T-helper 1 cell (primary cell): ENCODE results near the gene GGT1.
"Not testable (repeated sequence)": the region's sequence is repeated elsewhere in the genome, so short reads cannot be mapped to it uniquely, and the experiment has no call there.

Experiments used
- DNase-seq, 5 donors: peaks; one replicate each; pipeline ENCODE4 v3.0.0-alpha.2; 2012 to 2020

GGT1 gene

GRCh38 chr22:24584166-24584790, 18.7 kb upstream of the GGT1 start:
- no peak for DNase-seq

- DNase-seq: no peak
Measured at GRCh38 chr22:24584871-24585411, 18.1 kb upstream of the GGT1 start.

- DNase-seq: no peak
Measured at GRCh38 chr22:24585461-24585860, 17.5 kb upstream of the GGT1 start.

- no peak for DNase-seq
Measured at GRCh38 chr22:24585927-24586546, 17.0 kb upstream of the GGT1 start.

DNA sequence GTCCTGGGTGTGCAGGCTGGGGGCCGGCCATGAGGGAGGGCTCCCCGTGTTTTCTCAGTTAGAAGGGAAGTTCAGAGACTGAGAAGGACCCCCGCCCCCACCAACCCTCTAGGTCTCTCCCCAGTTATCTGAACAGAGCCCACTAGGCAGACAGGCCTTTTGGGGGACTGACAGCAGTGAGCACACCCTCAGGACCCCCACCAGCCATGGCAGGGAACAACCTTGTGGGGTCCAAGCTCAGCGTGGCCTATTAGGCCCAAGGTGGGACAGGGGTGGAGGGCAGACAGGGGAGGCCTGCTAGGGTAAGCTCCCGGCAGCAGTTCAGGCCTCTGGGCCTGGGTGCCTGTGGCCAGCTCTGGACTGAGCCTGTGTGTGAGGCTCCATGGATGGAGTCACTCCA, 15.7 kb upstream of the GGT1 start:
- no peak for DNase-seq

- no peak for DNase-seq
Measured at GRCh38 chr22:24587948-24588347, 15.0 kb upstream of the GGT1 start.

GRCh38 chr22:24588381-24588756, 14.6 kb upstream of the GGT1 start:
- DNase-seq: no peak

DNA sequence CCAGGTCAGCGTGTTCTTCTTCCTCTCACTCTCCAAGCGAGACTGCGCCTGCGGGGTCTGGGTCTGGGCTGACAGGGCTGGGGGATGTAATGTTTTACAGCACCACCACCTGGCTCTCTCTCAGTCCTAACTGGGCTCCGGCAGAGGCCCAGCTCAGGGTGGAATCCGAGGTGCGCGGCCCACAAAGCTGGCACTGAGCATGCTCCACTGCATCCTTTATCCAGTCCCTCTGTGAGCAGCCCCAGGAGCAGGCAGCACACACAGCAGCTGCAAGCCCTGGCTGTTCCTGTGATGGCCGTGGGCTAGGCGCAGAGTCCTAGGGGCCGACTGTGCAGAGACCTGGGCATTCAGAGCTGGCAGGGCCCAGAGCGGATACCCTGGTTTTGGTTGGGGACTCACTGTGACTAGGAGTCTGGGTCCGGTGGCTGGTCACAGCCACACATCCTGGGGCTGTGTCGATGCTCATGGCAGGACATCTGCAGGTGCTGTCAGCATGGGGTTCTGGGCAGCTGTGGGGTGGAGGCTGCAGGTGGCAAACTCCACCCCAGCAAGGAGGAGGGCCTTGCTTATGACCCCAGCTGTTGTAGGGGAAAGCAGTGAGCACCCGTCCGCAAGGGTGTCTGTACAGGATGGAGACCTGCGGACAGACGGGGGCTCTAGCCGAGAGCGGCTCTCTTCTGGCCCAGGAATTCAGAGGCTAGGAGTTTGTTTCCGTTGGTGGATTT, 14.1 kb upstream of the GGT1 start:
- no peak for DNase-seq

DNA sequence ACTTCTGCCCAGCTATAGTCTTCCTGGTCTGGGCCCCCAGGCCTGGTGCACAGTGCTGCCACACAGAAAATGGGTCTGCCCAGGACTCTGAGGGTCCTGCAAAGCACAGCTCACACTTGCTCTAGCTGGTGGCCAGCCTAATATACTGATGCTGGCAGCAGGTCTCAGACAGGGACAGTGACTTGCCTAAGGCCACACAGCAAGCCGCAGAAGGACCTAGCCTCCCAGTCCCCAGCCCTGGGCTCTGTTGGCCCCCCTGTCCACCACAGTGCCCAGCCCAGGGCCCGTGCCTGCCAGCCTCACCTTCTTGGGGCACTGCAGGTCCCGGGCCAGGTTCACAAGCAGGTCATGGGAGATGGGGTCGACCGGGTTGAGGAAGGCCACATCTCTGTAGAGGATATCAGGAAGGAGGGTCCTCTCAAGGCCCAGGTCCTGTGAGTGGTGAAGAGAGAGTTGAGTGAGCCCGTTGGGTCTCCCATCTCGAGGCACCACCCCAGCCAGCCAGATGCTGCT, 13.4 kb upstream of the GGT1 start:
- DNase-seq: no peak

- DNase-seq: no peak
Measured at GRCh38 chr22:24590596-24591173, 12.3 kb upstream of the GGT1 start.

DNA sequence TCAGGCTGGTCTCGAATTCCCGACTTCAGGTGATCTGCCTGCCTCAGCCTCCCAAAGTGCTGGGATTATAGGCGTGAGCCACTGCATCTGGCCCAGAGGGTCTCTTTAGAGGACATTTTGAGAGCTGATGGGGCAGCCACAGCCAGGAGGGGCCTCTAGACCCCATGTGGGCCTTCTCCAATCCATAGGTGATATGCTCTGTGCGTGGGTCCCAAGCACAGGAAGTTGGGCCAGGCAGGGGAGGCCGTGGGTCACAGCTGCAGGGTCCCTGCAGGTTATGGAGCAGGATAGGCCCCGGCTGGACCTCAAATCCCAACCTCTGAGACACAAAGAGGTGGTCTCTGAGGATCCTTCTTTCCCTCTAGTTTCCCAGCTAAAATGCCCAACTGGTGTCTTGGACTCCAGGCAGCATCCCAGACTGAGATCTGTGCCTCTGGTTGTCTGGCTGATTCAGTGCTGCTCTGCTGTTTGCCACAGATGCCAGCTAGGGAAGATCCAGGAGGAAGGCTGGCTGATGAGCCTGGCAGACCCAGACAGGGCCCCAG, 11.6 kb upstream of the GGT1 start:
- no peak for DNase-seq

- DNase-seq: no peak
Measured at GRCh38 chr22:24592058-24592850, 10.7 kb upstream of the GGT1 start.

- peak in 1 of 5 donors; percentile 44 for DNase-seq
Measured at GRCh38 chr22:24592851-24593558, 10.0 kb upstream of the GGT1 start, which contains the start of gene LRRC75B. LRRC75B (minus strand) TSS chr22:24593073; CDS start chr22:24593039, 34 bp downstream.

GRCh38 chr22:24593559-24593835, 9.5 kb upstream of the GGT1 start:
- not testable (repeated sequence) for DNase-seq

GRCh38 chr22:24593836-24594568, 9.0 kb upstream of the GGT1 start:
- DNase-seq: no peak

DNA sequence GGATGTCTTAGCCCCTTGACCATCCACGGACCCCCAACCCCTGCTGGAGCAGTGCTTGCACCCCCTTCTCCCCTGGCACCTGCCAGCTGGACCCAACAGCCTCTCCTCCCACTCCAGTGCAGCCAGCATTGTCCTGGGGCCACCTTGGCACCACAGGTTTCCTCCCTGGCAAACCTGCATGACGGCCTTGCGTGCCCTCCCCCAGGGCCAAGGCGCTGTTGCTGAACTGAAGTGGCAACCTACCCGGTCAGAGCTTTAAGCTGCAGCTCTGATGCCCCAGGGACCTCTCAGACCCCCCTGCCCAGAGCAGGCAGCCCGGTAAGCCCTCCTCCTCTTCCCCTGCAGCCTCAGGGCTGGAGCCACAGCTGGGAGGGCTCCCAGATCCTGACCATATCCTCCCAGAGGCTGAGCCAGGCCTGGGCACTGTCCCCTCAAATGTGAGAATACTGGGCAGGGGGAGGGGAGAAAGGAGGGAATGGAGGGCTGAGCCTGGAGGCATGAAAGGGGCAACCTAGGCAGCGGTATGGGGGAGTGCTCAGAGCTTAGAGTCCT, 8.3 kb upstream of the GGT1 start:
- no peak for DNase-seq

- no peak for DNase-seq
Measured at GRCh38 chr22:24595228-24595627, 7.8 kb upstream of the GGT1 start.

- no peak for DNase-seq
Measured at GRCh38 chr22:24595863-24596262, 7.1 kb upstream of the GGT1 start.

- not testable (repeated sequence) for DNase-seq
Measured at GRCh38 chr22:24597076-24597475, 5.9 kb upstream of the GGT1 start.

DNA sequence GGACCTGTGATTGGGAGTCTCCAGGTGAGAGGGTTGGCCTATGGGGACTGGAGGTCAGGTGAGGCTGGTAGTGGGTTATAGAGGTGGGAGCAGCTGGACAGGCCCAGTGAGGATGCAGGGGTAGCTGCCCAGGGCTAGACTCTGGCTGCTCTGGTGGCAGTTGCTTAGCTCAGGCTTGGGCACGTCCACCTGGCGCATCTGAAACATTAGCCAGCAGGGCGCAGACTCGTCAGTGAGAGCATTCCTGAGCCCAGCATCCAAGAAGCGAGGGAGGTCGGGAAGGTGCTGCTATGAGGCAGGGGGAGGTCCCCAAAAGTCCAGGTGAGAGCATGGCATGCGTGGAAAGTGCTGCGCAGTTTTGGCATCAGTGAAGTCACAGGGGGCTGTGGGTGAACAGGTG, 3.5 kb upstream of the GGT1 start:
- no peak for DNase-seq
